Activated gamma-delta T cell treated with Interleukin-2 at 50 U/mL for 16 hours (primary cell): ENCODE measurements around the gene CELF2.
"Not testable (repeated sequence)": the region's sequence is repeated elsewhere in the genome, so short reads cannot be mapped to it uniquely, and the experiment has no call there.

Experiments
- DNase-seq: peaks from one replicate; pipeline ENCODE4 v3.0.0-alpha.2; 2020

Gene CELF2

DNA sequence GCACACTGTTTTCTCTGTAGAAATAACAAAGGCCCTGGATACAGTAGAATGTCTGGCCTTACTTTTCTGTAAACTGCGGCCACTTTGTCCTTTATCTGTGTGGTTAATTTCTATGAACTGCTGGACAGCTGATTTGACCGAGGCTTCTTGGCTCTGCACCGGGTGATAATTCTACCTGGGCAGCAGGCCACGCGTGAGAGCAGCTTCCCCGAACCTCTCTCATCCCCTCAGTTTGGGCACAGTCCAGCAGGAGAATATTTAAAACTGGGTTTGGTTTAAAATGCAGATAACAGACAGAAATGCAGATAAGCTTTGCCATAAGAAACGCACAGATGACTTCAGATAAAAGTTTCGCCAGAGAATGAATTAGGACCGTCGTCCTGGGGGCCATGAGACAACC, 81.0 kb downstream of the CELF2 start:
- DNase-seq = no peak

DNA sequence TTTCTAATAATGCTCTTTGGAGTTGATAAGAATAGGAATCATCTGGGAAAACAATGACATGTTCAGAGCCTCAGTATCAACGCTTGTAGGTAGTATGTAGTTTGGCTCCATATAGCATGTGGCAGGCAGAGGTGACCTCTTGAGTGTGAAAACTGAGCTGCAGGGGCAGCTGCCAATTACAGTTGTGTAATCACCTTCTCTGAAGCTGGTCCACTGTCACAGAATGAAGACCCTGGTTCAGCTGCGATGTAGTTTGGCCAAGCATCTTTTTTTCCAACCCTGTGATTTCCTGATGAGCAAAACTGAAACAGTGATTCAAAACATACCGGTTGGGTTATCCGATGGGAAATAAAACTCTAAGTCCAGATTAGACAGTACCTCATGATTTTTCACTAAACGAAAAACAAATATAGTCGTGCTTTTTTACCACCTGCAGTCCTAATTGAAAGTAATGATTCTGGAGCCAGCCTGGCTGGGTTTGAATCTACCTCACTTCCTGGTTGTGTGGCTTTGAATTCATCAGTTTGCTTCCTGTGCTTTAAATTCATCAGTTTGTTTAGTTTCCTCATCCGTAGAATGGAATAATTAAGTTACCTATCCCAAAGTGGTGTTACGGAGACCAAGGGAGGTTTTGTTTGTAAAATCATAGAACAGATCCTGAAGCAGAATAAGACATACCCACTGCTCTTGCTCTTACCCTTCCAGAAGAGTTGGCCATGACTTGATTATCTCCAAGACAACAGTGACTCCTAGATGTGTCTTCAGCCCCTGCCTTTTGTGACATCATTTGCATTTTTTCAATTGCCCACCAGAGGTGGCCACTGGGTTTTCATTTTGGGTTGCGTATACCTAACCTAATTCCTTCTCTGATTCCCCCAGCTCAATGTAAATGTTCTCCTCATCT, 87.4 kb downstream of the CELF2 start:
- no peak for DNase-seq

DNA sequence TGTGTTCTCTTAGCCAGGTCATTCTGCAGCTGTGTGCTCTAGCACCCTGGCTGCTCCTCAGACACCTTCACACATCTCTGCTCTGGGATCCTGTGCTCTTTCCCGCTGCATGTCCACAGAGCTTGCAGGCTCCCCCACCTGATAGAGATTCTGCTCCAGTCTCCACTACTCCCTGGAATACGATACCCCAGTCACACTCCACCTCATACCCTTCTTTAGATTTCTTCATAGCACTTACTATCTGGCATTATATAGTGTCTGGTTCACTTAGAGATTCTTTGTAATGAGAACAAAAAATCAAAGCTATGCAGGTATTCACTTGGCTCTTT, 88.0 kb downstream of the CELF2 start:
- DNase-seq = no peak

DNA sequence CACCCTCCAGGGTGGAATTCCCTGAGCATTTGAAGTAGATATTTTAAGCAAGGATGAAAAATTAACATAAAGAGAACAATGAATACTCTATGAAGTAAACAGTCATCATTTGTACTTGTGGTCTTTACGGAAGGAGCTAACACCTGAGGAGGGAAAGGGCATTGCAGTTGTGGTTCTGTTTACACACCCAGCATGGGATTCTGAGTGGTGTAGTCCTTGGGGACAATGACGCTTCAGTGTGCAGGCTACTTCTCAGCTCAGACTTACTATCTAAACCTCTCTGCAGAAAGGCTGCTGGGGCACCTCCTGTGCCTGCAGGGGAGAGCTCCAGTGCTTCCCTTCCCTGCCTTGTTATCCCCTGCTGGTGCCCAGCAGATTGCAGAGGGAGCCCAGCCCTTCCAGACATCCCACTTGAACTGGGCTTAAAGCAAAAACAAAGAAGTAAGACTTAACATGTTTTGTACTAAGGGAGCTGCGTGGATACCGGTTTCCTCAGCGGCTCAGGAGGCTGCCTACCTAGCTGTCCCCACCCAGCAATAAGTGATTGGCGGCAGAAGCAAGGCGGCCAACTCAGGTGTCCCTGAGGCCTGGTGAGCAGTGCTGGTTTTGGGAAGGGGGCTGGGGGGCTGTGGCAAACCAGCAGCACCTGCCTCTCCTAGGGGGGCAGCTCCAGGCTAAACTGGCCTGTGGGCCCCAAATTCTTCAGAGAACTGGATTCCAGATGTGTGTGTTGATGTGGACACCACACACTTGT, 89.1 kb downstream of the CELF2 start:
- no peak for DNase-seq

DNA sequence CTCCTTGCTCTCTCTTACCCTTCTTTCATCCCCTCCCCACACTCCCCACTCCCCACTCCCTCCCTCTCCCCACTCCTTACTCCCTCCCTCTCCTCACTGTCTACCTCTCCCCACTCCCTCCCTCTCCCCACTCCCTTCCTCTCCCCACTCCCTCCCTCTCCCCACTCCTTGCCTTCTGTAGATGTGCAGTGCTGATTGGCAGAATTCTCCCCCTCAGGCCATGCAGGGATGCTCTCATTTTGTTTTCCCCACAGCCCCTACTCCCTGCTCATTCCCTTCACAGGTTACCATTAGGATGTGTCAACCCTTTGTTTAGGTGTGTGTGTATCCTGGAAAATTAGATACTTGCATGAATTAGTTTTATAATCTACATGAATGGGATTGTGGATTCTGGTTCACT, 90.3 kb downstream of the CELF2 start:
- no peak for DNase-seq

DNA sequence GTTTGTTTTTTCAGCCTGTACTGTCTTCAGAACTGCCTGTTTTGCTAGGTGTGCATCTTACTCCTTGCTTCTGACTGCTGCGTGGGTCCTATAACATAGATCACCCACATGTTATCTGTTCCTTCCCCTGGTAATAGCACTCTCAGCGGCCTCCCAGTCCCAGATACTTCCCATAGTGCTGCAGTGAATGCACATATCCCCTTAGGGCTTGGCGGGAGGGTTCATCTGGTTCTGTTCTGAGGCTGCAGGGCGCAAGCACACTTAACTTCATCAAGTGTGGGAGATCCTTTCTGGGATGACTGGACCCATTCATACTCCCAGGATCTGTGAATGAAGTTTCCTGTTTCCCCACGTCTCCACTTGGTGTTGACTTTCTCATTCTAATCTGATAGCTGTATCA, 90.7 kb downstream of the CELF2 start:
- DNase-seq = no peak

DNA sequence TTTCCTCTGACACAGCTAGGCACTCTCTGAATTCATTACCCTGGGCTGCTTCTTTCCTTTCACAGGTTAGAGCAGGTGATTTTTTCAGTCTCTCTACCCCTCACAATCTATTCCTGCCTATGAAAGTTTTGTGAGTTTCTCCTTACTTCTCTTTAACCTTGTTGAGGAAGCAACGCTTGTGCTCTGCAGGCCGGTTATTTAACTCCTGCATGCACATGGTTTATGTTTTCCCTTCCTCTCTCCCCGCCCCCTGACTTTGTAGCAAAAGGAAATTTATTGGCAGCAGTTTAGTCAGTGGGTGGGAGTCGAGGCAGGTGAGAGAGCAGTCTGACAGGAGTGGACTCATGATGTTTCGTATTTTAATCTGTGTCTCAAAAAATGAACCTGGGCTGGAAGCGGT, 91.9 kb downstream of the CELF2 start:
- no peak for DNase-seq

DNA sequence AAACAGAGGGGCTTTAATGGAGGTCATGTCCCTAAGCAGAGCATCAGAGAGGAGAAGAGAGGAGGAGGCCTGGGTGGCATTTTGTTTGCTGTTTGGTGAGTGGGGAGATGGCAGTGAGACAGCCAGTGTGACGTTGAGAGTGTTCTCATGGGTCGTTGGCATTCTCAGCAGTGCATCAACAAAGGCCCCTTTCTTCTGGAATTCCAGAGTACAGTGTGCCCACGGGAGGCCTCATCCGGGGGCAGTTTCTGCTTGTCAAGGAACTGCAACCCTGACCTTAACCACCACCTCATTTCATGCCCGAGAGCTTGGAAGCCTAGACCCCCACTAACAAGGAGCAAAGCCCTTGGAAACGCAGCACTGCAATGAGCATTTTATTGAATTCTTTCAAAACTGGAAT, 92.9 kb downstream of the CELF2 start:
- no peak for DNase-seq

DNA sequence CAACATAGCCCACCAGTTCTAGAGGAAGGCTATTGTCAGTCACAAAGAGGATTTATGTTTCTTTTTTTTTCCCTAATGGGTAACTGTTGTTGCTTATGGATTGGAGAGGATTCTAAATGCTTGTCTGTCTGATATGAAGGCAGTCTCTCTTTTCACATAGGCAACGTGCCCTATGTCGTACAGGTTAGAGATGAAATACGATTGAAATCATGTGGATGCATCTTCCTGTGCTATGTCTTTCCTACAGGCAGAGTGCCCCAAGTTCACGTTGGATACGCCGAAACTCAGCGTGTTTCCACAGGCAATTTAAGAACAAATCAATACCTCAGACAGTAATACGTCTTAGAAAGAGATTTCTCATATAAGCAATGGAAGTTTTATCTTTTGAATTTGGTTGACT, 93.8 kb downstream of the CELF2 start:
- DNase-seq = no peak

DNA sequence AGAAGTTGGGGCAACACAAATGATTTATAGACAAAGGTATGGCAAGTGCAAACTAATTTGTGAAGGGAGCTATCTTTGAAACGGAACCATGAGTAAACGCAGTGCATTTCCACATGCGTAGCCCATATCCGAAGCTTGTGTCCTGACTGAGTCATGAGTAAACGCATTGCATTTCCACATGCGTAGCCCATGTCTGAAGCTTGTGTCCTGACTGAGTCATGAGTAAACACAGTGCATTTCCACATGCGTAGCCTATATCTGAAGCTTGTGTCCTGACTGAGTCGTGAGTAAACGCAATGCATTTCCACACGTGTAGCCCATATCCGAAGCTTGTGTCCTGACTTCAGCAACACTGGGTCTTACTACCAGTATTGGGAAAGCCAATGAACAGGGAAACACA, 95.0 kb downstream of the CELF2 start:
- DNase-seq = no peak

DNA sequence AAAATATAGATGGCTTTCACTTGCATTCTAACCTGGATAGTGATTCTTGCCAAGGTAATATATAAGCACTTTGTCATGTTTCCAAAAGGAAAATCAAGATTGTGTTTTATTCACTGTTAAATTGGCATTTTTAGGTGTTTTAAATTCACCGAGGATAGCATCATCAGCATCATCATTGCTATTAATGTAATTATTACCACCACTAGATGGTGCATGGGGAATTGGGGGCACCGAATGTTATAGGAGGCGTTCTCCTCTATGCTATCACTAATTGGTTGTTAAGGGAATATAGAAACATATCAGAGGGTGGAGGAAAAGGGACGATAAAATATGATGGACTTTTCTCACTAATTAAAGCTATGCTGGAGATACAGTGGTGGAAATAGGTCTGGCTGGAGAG, 95.5 kb downstream of the CELF2 start:
- DNase-seq = peak; percentile 29

DNA sequence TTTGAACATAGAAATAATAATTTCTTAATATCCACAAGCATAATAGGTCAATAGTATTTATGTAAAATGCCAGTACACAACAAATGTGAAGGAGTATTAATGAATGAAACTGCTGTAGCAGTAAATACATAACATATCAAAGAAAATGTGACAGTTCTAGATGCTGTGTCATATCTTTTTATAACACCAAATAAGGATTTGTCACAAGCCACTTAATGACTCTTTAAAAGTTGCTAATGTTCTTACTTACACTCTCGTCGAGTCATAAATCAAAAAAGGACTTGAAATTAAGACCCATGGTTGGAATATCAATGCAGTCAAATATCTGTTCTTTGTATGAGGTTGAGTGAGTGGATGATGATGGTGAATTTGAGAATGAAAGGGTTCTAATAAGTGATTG, 96.6 kb downstream of the CELF2 start:
- no peak for DNase-seq

DNA sequence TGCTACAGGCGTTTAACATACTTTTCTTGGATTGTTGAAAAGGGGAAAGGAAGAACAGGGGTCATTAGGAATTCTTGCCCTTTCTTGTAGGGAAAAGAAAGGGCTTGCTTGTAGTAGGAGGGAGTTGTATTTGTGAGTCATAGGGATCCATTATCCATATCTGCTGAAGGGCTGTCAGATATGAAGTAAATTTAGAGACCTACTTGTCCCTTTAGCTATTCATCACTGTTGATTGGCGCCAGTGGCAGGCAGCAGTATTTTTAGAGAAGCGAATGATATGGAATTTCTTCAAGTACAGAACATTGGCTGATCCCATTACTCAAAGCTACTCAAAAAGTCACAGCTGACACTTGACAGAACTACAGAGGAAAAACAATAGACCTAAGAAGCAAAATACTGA, 97.7 kb downstream of the CELF2 start:
- no peak for DNase-seq

DNA sequence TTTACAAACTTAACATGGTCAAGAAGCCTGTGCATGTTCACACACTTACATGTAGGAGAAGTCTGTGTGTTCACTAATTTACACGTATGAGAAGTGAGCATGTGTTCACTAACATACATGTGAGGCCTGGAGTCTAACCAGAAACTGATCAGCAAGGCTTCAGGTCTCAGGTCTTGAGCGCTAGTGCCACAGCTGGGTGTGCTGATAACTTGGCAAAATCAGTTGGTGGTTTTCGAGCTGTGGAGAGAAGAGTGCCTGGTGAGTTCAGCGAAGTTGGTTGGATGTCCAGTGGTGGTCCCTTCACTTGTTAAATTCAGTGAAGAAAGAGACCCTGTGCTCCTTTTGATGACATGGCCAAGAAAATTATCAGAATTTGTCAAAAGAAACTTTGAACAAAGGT, 98.7 kb downstream of the CELF2 start:
- DNase-seq = no peak

DNA sequence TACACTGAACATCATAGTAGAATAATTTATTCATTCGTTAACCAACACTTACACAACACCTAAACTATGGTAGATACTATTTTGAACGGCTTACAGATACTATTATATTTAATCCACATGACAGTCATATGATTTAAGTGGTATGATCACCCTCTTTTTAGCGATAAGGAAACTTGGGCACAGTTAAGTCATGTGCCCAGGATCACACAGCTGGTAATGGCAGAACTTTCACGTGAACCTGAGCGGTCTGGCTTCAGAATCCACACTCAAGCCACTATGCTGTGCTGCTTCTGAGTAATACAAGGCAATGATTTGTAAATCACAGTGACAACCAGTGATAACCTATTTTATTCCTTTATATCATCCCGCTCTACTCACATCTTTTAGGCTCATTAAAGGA, 99.1 kb downstream of the CELF2 start:
- DNase-seq = no peak

DNA sequence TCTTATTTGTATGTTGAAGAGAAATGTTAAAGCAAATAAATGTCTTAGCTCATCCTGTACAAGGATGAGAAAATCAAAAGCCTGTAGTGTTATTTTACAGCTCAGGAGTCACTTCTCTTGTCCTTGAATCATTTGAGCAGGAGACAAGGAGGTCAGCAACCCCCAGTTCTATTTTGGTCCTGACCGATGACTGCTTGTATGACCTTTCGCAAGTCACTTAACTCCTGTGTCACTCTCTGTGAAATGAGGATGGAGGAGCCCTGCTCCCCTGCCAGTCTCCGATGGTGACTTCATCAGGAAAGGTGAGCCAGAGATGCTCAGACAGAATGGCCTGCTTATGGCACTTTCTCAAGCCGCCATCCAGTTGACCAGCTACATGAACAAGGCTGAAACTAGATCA, 101.0 kb downstream of the CELF2 start:
- DNase-seq = no peak

DNA sequence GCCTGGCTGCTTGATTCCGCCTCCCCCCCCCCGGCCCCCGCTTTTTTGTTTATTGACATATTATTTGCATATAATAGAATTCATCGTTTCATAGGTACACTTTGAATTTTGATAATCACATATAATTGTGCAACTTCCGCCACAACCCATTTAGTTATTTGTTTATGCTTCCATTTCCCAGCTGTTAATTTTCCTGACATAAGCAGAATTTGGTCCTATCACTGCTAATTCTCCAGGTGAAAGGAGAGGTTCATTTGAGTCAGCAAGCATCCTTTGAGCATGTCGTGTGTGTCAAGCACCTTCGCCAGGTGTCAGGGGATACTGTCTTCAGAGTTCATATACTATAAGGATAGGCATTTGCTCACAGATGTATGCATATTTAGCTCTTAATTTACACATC, 102.2 kb downstream of the CELF2 start:
- no peak for DNase-seq

DNA sequence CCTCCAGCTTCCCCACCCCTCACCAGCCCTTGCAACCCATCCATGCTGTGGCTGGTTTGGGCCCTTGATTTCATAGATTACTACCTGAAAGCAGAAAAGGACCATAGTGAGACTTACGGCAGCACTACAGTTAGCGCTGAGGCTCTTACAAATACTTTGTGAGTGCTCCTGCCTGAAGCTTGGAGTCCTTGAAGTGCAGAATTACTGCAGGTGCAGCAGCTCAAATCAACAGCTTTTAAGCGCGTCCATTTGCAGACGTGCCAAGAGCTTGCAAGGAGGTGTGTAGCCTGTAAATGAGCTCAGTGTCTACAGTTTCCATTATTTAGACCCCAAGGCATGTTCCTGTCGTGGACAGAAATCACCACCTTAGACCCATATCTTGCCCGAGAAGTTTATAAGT, 103.0 kb downstream of the CELF2 start:
- DNase-seq = no peak

DNA sequence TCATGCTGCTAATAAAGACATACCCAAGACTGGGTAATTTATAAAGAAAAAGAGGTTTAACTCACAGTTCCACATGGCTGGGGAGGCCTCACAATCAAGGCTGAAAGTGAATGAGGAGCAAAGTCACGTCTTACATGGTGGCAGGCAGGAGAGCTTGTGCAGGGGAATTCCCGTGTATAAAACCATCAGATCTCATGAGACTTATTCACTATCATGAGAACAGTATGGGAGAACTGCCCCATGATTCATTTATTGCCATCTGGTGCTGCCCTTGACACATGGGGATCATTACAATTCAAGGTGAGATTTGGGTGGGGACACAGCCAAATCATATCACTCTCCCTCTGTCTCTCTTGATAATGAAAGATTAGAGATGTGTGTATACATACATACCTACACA, 106.2 kb downstream of the CELF2 start:
- DNase-seq = not testable (repeated sequence)

DNA sequence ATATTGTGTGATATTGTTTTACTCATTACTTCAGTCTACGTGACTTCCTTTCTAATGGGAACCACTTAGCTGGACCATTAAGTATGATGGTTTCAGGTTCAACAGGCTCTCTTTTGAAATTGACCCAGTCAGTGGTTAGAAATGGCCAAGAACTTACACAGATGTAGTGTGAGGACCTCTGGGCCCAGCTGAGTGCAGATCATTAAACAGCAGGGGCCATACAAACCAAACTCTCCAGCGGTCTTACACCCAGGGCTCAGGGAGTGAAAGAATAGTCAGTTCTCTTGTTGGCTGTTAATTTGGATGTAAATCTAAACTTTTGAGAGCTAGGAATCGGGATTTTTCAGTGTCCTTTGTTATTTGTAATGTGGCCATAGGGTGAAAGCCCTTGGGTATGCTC, 107.3 kb downstream of the CELF2 start:
- DNase-seq = no peak

DNA sequence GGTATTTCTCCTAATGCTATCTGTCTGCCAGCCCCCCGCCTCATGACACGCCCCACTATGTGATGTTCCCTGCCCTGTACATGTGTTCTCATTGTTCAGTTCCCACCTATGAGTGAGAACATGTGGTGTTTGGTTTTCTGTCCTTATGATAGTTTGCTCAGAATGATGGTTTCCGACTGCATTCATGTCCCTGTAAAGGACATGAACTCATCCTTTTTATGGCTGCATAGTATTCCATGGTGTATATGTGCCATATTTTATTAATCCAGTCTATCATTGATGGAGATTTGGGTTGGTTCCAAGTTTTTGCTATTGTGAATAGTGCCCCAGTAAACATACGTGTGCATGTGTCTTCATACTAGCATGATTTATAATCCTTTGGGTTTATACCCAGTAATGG, 109.3 kb downstream of the CELF2 start:
- not testable (repeated sequence) for DNase-seq

DNA sequence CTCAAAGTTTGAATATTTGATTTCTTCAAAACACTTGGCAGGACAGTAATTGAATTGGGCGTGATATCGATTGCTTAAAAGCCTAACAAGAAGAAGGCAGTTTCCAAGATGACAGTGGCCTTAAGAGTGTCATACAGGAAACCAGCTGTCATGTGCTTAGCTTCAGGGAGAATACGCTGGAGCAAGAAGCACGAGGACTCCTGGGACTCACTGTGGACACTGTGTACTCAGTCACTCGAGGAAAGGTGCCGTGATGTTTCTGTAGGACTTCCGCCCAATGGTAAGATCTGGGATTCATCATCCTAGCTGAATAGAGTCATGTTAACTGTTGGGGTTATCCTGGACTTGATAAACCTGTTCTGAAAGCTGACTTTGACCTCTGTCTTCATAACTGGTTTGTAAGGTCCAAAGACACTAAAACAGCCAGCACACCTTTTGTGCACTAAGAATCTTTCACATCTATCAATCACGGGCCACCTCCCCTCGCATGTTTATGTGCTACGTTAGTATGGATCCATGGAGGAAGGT, 113.5 kb downstream of the CELF2 start:
- no peak for DNase-seq

DNA sequence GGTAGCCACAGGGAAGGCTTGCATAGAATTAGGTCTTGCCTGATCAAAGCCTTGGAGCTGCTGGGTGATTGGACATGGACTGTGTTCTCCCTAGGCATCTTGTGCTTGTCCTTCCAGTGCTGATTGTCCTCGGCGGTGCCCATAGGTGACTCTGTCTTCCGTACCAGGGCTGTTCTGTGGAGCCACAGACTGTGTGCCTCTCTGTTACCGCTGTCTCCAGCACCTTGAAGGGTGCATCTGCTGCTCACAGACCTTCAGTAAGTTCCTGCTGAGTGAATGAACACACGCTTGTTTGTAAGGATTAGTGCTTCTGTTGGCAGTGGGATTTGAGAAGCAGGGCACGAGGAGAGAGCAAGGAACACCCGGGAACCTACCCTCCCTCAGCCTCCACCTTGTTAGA, 116.7 kb downstream of the CELF2 start:
- DNase-seq = no peak

DNA sequence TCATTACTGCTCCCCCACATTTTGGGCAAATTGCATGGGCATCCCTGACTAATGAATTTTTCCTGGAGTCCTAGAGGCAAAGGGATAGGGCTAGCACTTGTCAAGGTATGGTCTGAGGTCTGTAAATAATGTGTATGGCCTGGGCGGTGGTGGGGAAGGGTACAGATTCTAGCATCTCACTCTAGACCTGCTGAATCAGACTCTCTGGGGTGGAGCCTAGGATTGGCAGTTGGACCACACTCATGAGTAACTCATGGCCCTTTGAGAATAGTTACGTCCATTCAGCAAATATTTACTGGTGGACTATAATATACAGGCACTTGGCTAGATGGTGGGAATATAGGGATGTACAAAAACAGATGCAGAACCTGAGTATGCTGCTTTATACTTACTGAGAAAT, 118.0 kb downstream of the CELF2 start:
- no peak for DNase-seq
